HepG2 (cell line): ENCODE measurements around the gene SUSD6. TPM values are rescaled to one million over a fixed set of nuclear protein-coding genes. Genes with fewer than 3 reads are reported as not detected.

Source experiments
- ELF1 ChIP-seq: sonication (generic); formaldehyde crosslinking; IDR thresholded peaks from 2 replicates; pipeline ENCODE4 v1.4.0; 2020; ENCODE audit warnings: missing genetic modification reagents
- FOXA3 ChIP-seq: IDR thresholded peaks from 2 replicates; pipeline ENCODE4 v1.6.1; 2016; ENCODE audit warnings: missing genetic modification reagents, missing compliant biosample characterization
- GATAD2A ChIP-seq: IDR thresholded peaks from 2 replicates; pipeline ENCODE4 v1.6.1; 2016
- HMG20A ChIP-seq: IDR thresholded peaks from 2 replicates; pipeline ENCODE4 v1.6.1; 2016; ENCODE audit warnings: borderline replicate concordance
- KDM6A ChIP-seq: IDR thresholded peaks from 2 replicates; pipeline ENCODE4 v1.6.1; 2016; ENCODE audit warnings: low read depth
- MIXL1 ChIP-seq: IDR thresholded peaks from 2 replicates; pipeline ENCODE4 v1.6.1; 2016
- MYC ChIP-seq: sonication (generic); formaldehyde crosslinking; IDR thresholded peaks from 2 replicates; pipeline ENCODE4 v1.9.0; 2021; ENCODE audit warnings: missing genetic modification reagents, borderline replicate concordance
- PATZ1 ChIP-seq: sonication (generic); formaldehyde crosslinking; IDR thresholded peaks from 2 replicates; pipeline ENCODE4 v1.4.0; 2020; ENCODE audit warnings: missing genetic modification reagents
- POLR2G ChIP-seq: fragments of 200-400 bp; formaldehyde crosslinking; IDR thresholded peaks from 2 replicates; pipeline ENCODE4 v1.6.1; 2018; ENCODE audit warnings: mild to moderate bottlenecking, low read depth, low read length, moderate library complexity
- RARA ChIP-seq: IDR thresholded peaks from 2 replicates; pipeline ENCODE4 v1.6.1; 2016; ENCODE audit warnings: missing genetic modification reagents, missing compliant biosample characterization
- SAP130 ChIP-seq: IDR thresholded peaks from 2 replicates; pipeline ENCODE4 v1.6.1; 2016; ENCODE audit warnings: low read depth
- THAP11 ChIP-seq: IDR thresholded peaks from 2 replicates; pipeline ENCODE4 v1.6.1; 2016; ENCODE audit warnings: missing biosample characterization, missing genetic modification reagents
- ZFAT ChIP-seq: sonication (generic); formaldehyde crosslinking; conservative IDR thresholded peaks from 2 replicates; pipeline ENCODE4 v1.8.1; 2023; ENCODE audit warnings: missing genetic modification reagents, inconsistent platforms
- ZFX ChIP-seq: sonication (generic); formaldehyde crosslinking; IDR thresholded peaks from 2 replicates; pipeline ENCODE4 v1.4.0; 2020; ENCODE audit warnings: mild to moderate bottlenecking, low read depth, missing genetic modification reagents, moderate library complexity
- ZGPAT ChIP-seq: IDR thresholded peaks from 2 replicates; pipeline ENCODE4 v1.6.1; 2016; ENCODE audit warnings: mild to moderate bottlenecking
- ZNF280B ChIP-seq: sonication (generic); formaldehyde crosslinking; IDR thresholded peaks from 2 replicates; pipeline ENCODE4 v1.5.0; 2020; ENCODE audit warnings: missing genetic modification reagents, mild to moderate bottlenecking, borderline replicate concordance
- ZNF614 ChIP-seq: IDR thresholded peaks from 2 replicates; pipeline ENCODE4 v1.6.1; 2018; ENCODE audit warnings: missing biosample characterization, missing genetic modification reagents, inconsistent platforms, borderline replicate concordance
- ZSCAN22 ChIP-seq: sonication (generic); formaldehyde crosslinking; IDR thresholded peaks from 2 replicates; pipeline ENCODE4 v1.4.0; 2020; ENCODE audit warnings: mild to moderate bottlenecking, missing genetic modification reagents
- polyA plus RNA-seq, 8 experiments: library from polyadenylated mRNA; depleted of rRNA in 3 of 8; stranded (reverse) in 7 of 8; unstranded in 1 of 8; fragments of >200 nt; fragmentation: Illumina TruSeq in 4 of 8; extraction: Trizol in 4 of 8; gene quantifications; 2 replicates each; pipeline versions ENCODE4 v1.2.1 to v1.2.3, GENCODE V29; 2011 to 2016; ENCODE audit warnings: low read depth in 4 of 8, missing spikeins in 1 of 8, mixed read lengths in 1 of 8; ENCODE audit not compliant: insufficient read depth in 1 of 8
- total RNA-seq, 5 experiments: library from RNA; depleted of rRNA; stranded (reverse); fragments of >200 nt; fragmentation: Illumina TruSeq; extraction: Trizol; gene quantifications; 2 replicates each; pipeline ENCODE4 v1.2.3, GENCODE V29; 2016; ENCODE audit warnings: low read depth in 1 of 5
- TF ChIP-seq, protein P1 (sequence below): IDR thresholded peaks from 2 replicates; pipeline ENCODE4 v1.6.1; 2016; ENCODE audit warnings: low read depth
- TF ChIP-seq, protein P2 (sequence below): IDR thresholded peaks from 2 replicates; pipeline ENCODE4 v1.6.1; 2016
- TF ChIP-seq, protein P3 (sequence below): sonication (generic); formaldehyde crosslinking; IDR thresholded peaks from 2 replicates; pipeline ENCODE4 v1.5.0; 2020; ENCODE audit warnings: missing genetic modification reagents

The SUSD6 gene
- total and polyA plus RNA-seq, 2 of the 13 experiments (the other 11 are each of a cell fraction or from before 2014, with no cell fraction given) = 7.2 to 7.4 TPM

DNA sequence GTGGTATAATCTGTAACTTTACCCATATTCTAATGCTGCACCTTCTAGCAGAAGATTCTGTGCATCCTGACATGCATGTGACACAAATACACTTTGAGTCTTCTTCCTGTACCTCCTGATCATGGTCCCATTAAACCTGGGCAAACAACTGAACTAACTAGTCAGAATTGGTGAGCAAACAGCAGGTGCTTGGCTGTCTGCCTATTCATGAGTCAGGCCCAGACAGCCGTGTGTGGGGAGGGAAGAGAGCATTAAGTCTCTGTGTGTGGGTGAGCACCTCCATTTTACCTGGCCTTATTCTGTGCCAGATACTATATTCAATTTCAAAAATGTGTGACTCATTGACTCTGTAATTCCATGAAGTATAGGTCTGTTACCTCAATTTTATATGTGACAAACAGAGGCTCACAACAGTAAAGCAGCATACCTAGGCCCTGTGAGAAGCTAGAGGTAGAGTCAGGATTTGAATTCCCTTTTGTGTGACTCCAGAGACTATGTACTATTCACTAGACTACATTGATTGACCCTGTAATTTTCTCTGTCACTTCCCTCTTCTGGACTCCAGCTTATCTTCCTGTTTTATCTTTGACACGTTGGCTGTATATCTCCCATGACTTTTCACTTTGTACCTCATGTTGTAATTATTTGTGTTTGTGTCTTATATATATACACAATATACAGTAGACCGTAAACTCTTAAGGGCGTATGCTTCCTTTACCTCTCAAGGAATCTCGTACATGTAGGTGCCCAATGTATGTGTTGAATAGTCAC lies 32.2 kb downstream of the SUSD6 start (continued):
- TF ChIP-seq, protein P1, sequence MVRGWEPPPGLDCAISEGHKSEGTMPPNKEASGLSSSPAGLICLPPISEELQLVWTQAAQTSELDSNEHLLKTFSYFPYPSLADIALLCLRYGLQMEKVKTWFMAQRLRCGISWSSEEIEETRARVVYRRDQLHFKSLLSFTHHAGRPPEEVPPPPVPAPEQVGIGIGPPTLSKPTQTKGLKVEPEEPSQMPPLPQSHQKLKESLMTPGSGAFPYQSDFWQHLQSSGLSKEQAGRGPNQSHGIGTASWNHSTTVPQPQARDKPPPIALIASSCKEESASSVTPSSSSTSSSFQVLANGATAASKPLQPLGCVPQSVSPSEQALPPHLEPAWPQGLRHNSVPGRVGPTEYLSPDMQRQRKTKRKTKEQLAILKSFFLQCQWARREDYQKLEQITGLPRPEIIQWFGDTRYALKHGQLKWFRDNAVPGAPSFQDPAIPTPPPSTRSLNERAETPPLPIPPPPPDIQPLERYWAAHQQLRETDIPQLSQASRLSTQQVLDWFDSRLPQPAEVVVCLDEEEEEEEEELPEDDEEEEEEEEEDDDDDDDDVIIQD = peak; percentile 37; the same call in 1 of the 2 replicates
- TF ChIP-seq MIXL1 (CRISPR knock-in tag) = peak; percentile 50; the same call in 1 of the 2 replicates
- peak; percentile 44; the same call in 1 of the 2 replicates for TF ChIP-seq HMG20A (CRISPR knock-in tag)
- no peak for TF ChIP-seq ZNF280B (CRISPR knock-in tag)
- peak; percentile 27; the same call in 1 of the 2 replicates for TF ChIP-seq ZGPAT (CRISPR knock-in tag)
- peak; percentile 61 for TF ChIP-seq SAP130 (CRISPR knock-in tag)
- no peak for TF ChIP-seq ZSCAN22 (CRISPR knock-in tag)
- peak; percentile 16; the same call in 1 of the 2 replicates for TF ChIP-seq THAP11 (CRISPR knock-in tag)
- no peak for TF ChIP-seq PATZ1 (CRISPR knock-in tag)
- TF ChIP-seq RARA (CRISPR knock-in tag) = 0 out of 2 replicates have a peak, but pooled peaks have one; percentile 20
- TF ChIP-seq, protein P2, sequence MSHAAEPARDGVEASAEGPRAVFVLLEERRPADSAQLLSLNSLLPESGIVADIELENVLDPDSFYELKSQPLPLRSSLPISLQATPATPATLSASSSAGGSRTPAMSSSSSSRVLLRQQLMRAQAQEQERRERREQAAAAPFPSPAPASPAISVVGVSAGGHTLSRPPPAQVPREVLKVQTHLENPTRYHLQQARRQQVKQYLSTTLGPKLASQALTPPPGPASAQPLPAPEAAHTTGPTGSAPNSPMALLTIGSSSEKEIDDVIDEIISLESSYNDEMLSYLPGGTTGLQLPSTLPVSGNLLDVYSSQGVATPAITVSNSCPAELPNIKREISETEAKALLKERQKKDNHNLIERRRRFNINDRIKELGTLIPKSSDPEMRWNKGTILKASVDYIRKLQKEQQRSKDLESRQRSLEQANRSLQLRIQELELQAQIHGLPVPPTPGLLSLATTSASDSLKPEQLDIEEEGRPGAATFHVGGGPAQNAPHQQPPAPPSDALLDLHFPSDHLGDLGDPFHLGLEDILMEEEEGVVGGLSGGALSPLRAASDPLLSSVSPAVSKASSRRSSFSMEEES (CRISPR knock-in tag) = peak; percentile 81
- TF ChIP-seq ELF1 (CRISPR knock-in tag) = 0 out of 2 replicates have a peak, but pooled peaks have one; percentile 11
- 0 out of 2 replicates have a peak, but pooled peaks have one; percentile 41 for TF ChIP-seq ZNF614 (CRISPR knock-in tag)
- peak; percentile 64 for TF ChIP-seq FOXA3 (CRISPR knock-in tag)
- peak; percentile 42; the same call in 1 of the 2 replicates for TF ChIP-seq GATAD2A (CRISPR knock-in tag)
- TF ChIP-seq POLR2G = no peak
- TF ChIP-seq KDM6A (CRISPR knock-in tag) = no peak
- peak; percentile 27; the same call in 1 of the 2 replicates for TF ChIP-seq ZFX
- TF ChIP-seq, protein P3, sequence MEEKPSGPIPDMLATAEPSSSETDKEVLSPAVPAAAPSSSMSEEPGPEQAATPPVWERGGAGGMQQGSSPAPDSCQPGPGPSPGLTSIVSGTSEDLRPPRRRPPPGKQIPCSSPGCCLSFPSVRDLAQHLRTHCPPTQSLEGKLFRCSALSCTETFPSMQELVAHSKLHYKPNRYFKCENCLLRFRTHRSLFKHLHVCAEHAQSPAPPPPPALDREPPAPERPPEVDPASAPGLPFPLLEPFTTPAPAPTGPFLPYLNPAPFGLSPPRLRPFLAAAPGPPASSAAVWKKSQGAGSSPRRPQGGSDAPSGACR (CRISPR knock-in tag) = no peak
- no peak for TF ChIP-seq ZFAT (CRISPR knock-in tag)
- TF ChIP-seq MYC = no peak
